Nephron (organoid): ENCODE measurements around the gene E4F1.

Experiments used
- H3K27ac Mint-ChIP-seq, 3 experiments: 2 replicates each; pipeline ENCODE4 v1.8.0; 2020; ENCODE audit warnings: mixed read lengths in 3 of 3, mild to moderate bottlenecking in 2 of 3, moderate library complexity in 1 of 3
- H3K27me3 Mint-ChIP-seq: 2 replicates; pipeline ENCODE4 v1.8.0; 2021; ENCODE audit warnings: low read depth, mild to moderate bottlenecking, moderate library complexity, mixed read lengths
- H3K36me3 Mint-ChIP-seq: 2 replicates; pipeline ENCODE4 v1.8.0; 2020; ENCODE audit warnings: low read depth, mixed read lengths
- H3K4me1 Mint-ChIP-seq: 2 replicates; pipeline ENCODE4 v1.8.0; 2020; ENCODE audit warnings: mixed read lengths
- H3K4me3 Mint-ChIP-seq, 3 experiments: 2 replicates each; pipeline ENCODE4 v1.8.0; 2020; ENCODE audit warnings: mild to moderate bottlenecking in 3 of 3, mixed read lengths in 3 of 3, moderate library complexity in 2 of 3
- H3K9me3 Mint-ChIP-seq: 2 replicates; pipeline ENCODE4 v1.8.0; 2020; ENCODE audit warnings: mixed read lengths
- CTCF ChIP-seq, 3 experiments: fragments of 200-600 bp; sonication (generic); IDR thresholded peaks; one replicate each; pipeline ENCODE4 v1.5.0; 2021; ENCODE audit warnings: antibody characterized with exemption in 3 of 3; ENCODE audit not compliant: unreplicated experiment in 3 of 3

Gene E4F1

GRCh38 chr16:2209258-2210008 lies 14.0 kb upstream of the E4F1 start:
- TF ChIP-seq CTCF (IDR thresholded peaks at IDR 0.05; ENCODE audit: unreplicated experiment in 3 of 3): no peak
- Mint-ChIP-seq H3K27me3 (no peaks in the 10 kb centered on the region), H3K4me3 (no peak overlapping the region), H3K27ac (no peak overlapping the region), H3K9me3 (no peaks in the 10 kb centered on the region), H3K4me1 (peaks cover 36% of the 10 kb centered on the region), H3K36me3 (peaks cover 10% of the 10 kb centered on the region)

GRCh38 chr16:2210009-2210332 lies 13.4 kb upstream of the E4F1 start:
- H3K27ac Mint-ChIP-seq: no peak overlapping the region
- H3K36me3 Mint-ChIP-seq: peaks cover 10% of the 10 kb centered on the region
- no peaks in the 10 kb centered on the region for H3K9me3 Mint-ChIP-seq
- no peak overlapping the region for H3K4me3 Mint-ChIP-seq
- no peak for TF ChIP-seq CTCF (IDR thresholded peaks at IDR 0.05; ENCODE audit: unreplicated experiment in 3 of 3)
- no peaks in the 10 kb centered on the region for H3K27me3 Mint-ChIP-seq
- H3K4me1 Mint-ChIP-seq: peaks cover 32% of the 10 kb centered on the region

GRCh38 chr16:2210386-2211365 lies 12.7 kb upstream of the E4F1 start, which contains the start of gene BRICD5:
Gene BRICD5, minus strand, starts transcription at chr16:2210863. Its CDS starts 30 bp downstream, at chr16:2210833.
- Mint-ChIP-seq H3K4me3 (peak within 1 kb of the TSS; percentile 55 to 79 (median 68)), H3K9me3 (no peaks in the 10 kb centered on the region), H3K36me3 (peaks cover 10% of the 10 kb centered on the region), H3K4me1 (peaks cover 32% of the 10 kb centered on the region), H3K27me3 (no peaks in the 10 kb centered on the region), H3K27ac (no peak within 1 kb of the TSS)
- no peak for TF ChIP-seq CTCF (IDR thresholded peaks at IDR 0.05; ENCODE audit: unreplicated experiment in 3 of 3)

GRCh38 chr16:2211923-2212347 lies 11.5 kb upstream of the E4F1 start:
- Mint-ChIP-seq H3K9me3 (no peaks in the 10 kb centered on the region), H3K36me3 (peaks cover 7% of the 10 kb centered on the region), H3K4me1 (peaks cover 27% of the 10 kb centered on the region), H3K4me3 (peak overlapping the region; percentile 55 to 79 (median 68)), H3K27me3 (no peaks in the 10 kb centered on the region), H3K27ac (no peak overlapping the region)
- no peak for TF ChIP-seq CTCF (IDR thresholded peaks at IDR 0.05; ENCODE audit: unreplicated experiment in 3 of 3)

GRCh38 chr16:2212362-2213324 lies 10.7 kb upstream of the E4F1 start:
- H3K27me3 Mint-ChIP-seq: no peaks in the 10 kb centered on the region
- peaks cover 23% of the 10 kb centered on the region for H3K4me1 Mint-ChIP-seq
- no peaks in the 10 kb centered on the region for H3K9me3 Mint-ChIP-seq
- H3K36me3 Mint-ChIP-seq: peaks cover 3% of the 10 kb centered on the region
- peak overlapping the region in 2 of 3 experiments; percentile 28 to 57 for H3K27ac Mint-ChIP-seq
- H3K4me3 Mint-ChIP-seq: peak overlapping the region; percentile 79 to 89 (median 85)
- TF ChIP-seq CTCF (IDR thresholded peaks at IDR 0.05; ENCODE audit: unreplicated experiment in 3 of 3): no peak
